Right lobe of liver (tissue), 6 donors: ENCODE measurements around the gene TBCK. TPM values are rescaled to one million over a fixed set of nuclear protein-coding genes. Genes with fewer than 3 reads are reported as not detected.

Experiments
- ATAC-seq, 4 donors: fragments of 200-7000 bp; cut with Tn5 transposase; one replicate each; pipeline ENCODE4 v1.9.1; 2020; ENCODE audit warnings: mild to moderate bottlenecking in 4 of 4, moderate library complexity in 4 of 4
- DNase-seq, 3 donors: peaks; one replicate each; pipeline ENCODE4 v3.0.0-alpha.2; 2020
- H3K27ac ChIP-seq, 3 donors: fragments of 200-600 bp; one replicate each; pipeline ENCODE4 v1.8.0; 2022
- H3K27me3 ChIP-seq, 2 donors: fragments of 200-600 bp; one replicate each; pipeline ENCODE4 v1.8.0; 2022
- H3K36me3 ChIP-seq, 4 donors: fragments of 200-600 bp; sonication (generic) in 1 of 4; one replicate each; pipeline versions ENCODE4 v1.5.1 to v1.8.0; 2017 to 2022; ENCODE audit warnings: control low read depth in 1 of 4
- H3K4me1 ChIP-seq, 4 donors: fragments of 200-600 bp; sonication (generic) in 1 of 4; one replicate each; pipeline versions ENCODE4 v1.5.1 to v1.8.0; 2017 to 2022; ENCODE audit warnings: control low read depth in 1 of 4
- H3K4me3 ChIP-seq, 3 donors: fragments of 200-600 bp; one replicate each; pipeline ENCODE4 v1.8.0; 2022
- H3K9me3 ChIP-seq, 4 donors: fragments of 200-600 bp; sonication (generic) in 1 of 4; one replicate each; pipeline versions ENCODE4 v1.5.1 to v1.8.0; 2017 to 2022; ENCODE audit warnings: control low read depth in 1 of 4
- CTCF ChIP-seq, 4 donors: fragments of 200-600 bp in 3 of 4; fragments of 450-650 bp in 1 of 4; IDR thresholded peaks; one replicate each; pipeline versions ENCODE4 v1.5.1 to v1.8.0; 2016 to 2022; ENCODE audit warnings: antibody characterized with exemption in 4 of 4, mild to moderate bottlenecking in 2 of 4
- POLR2A ChIP-seq: fragments of 450-650 bp; IDR thresholded peaks from one replicate; pipeline ENCODE4 v1.6.1; 2017; ENCODE audit warnings: antibody characterized with exemption, mild to moderate bottlenecking
- WGBS: methylation state at CpG from one replicate; pipeline ENCODE4 v1.1.6; 2018; ENCODE audit warnings: low coverage, low lambda C conversion rate; ENCODE audit not compliant: insufficient coverage; ENCODE audit errors: missing lambda C conversion rate; 5-methylcytosine and 5-hydroxymethylcytosine counted together
- intact Hi-C, 2 donors: fragments of 100-400 bp; cut with DNase I; formaldehyde crosslinking; loops; one replicate each; pipeline versions ENCODE4 v1.11.2 to v1.14.1; 2022
- total RNA-seq, 6 experiments: library from RNA; depleted of rRNA in 2 of 6; stranded (reverse); fragments of >200 nt in 2 of 6; fragmentation: NEBNext Ultra II Directional in 3 of 6; extraction: Animal tissue kit (Norgen Biotek cat#: 25700) in 3 of 6; gene quantifications; one replicate each; pipeline versions ENCODE4 v1.1.0 to v1.2.4, GENCODE V29; 2016 to 2023
- donor health status: DM: no; HTN: yes; CAD: no.
- donor health status: DM: no; HTN: no; CAD: no.
- donor health status: DM: no; HTN: no; CAD: no.
- donor health status: DM: no; HTN: yes; CAD: no.
- donor health status: DM: no; HTN: yes; CAD: no.

TBCK gene
- total RNA-seq, 6 experiments from 2014 or later, result 15.1 to 20.1 (median 16.8) TPM

GRCh38 chr4:106338671-106339070 is 22.7 kb upstream of the TBCK start:
- peaks cover 10 to 22% (median 13%) of the 10 kb centered on the region in 4 donors for H3K36me3 ChIP-seq
- H3K27me3 ChIP-seq, result no peaks in the 10 kb centered on the region
- ATAC-seq (no peak), DNase-seq (no peak)
- H3K9me3 ChIP-seq, result no peaks in the 10 kb centered on the region
- no peak overlapping the region for H3K4me3 ChIP-seq
- H3K27ac ChIP-seq, result no peak overlapping the region
- intact Hi-C loops, result no loop called here
- TF ChIP-seq CTCF (IDR thresholded peaks at IDR 0.05), result no peak
- TF ChIP-seq POLR2A, result no peak
- H3K4me1 ChIP-seq, result no peaks in the 10 kb centered on the region
- WGBS, result 83% methylated on average over 2 of the region's 3 CpGs

- no peaks in the 10 kb centered on the region for H3K27me3 ChIP-seq
- H3K36me3 ChIP-seq, result peaks cover 10 to 22% (median 13%) of the 10 kb centered on the region in 4 donors
- DNase-seq (no peak), ATAC-seq (no peak)
- intact Hi-C loops, result no loop called here
- no peak overlapping the region for H3K4me3 ChIP-seq
- TF ChIP-seq CTCF (IDR thresholded peaks at IDR 0.05), result no peak
- TF ChIP-seq POLR2A, result no peak
- H3K9me3 ChIP-seq, result no peaks in the 10 kb centered on the region
- H3K27ac ChIP-seq, result no peak overlapping the region
- H3K4me1 ChIP-seq, result peaks cover 0 to 5% (median 0%) of the 10 kb centered on the region in 4 donors
Observed at GRCh38 chr4:106337916-106338315, 21.9 kb upstream of the TBCK start.

GRCh38 chr4:106336618-106337017 is 20.6 kb upstream of the TBCK start:
- Histone ChIP-seq H3K9me3 (no peaks in the 10 kb centered on the region), H3K27me3 (no peaks in the 10 kb centered on the region), H3K36me3 (peaks cover 10 to 30% (median 14%) of the 10 kb centered on the region in 4 donors), H3K4me1 (peaks cover 0 to 11% (median 0%) of the 10 kb centered on the region in 4 donors), H3K4me3 (no peak overlapping the region), H3K27ac (no peak overlapping the region)
- ATAC-seq (no peak), DNase-seq (no peak)
- TF ChIP-seq POLR2A (no peak), CTCF (IDR thresholded peaks at IDR 0.05) (no peak)
- intact Hi-C loops, result no loop called here
- 98% methylated on average over 3 of the region's 3 CpGs for WGBS

- H3K27ac ChIP-seq, result no peak overlapping the region
- no peak for DNase-seq
- intact Hi-C loops, result no loop called here
- H3K27me3 ChIP-seq, result no peaks in the 10 kb centered on the region
- 100% methylated on average over 1 of the region's 1 CpG for WGBS
- peaks cover 0 to 11% (median 0%) of the 10 kb centered on the region in 4 donors for H3K4me1 ChIP-seq
- peaks cover 10 to 43% (median 15%) of the 10 kb centered on the region in 4 donors for H3K36me3 ChIP-seq
- H3K9me3 ChIP-seq, result no peaks in the 10 kb centered on the region
- no peak overlapping the region for H3K4me3 ChIP-seq
- TF ChIP-seq POLR2A, result no peak
- no peak for TF ChIP-seq CTCF (IDR thresholded peaks at IDR 0.05)
- ATAC-seq, result no peak
Observed at GRCh38 chr4:106334741-106335470, 18.9 kb upstream of the TBCK start.
